NAMALWA (cell line): ENCODE measurements around the gene RRM2.
A peak's percentile ranks its signal among the peaks of the same experiment; 100 is the strongest.
"Not testable (repeated sequence)": the region's sequence is repeated elsewhere in the genome, so short reads cannot be mapped to it uniquely, and the experiment has no call there.

ENCODE experiments used
- DNase-seq: peaks from one replicate; pipeline ENCODE4 v3.0.0-alpha.2; 2015; ENCODE audit warnings: low spot score

Gene RRM2

GRCh38 chr2:10091182-10091888 lies 31.2 kb upstream of the RRM2 start:
- no peak for DNase-seq

GRCh38 chr2:10091889-10092244 lies 30.7 kb upstream of the RRM2 start:
- DNase-seq: not testable (repeated sequence)

- DNase-seq: no peak
These were observed 28.2 kb upstream of the RRM2 start for GRCh38 chr2:10094271-10094814.

DNA sequence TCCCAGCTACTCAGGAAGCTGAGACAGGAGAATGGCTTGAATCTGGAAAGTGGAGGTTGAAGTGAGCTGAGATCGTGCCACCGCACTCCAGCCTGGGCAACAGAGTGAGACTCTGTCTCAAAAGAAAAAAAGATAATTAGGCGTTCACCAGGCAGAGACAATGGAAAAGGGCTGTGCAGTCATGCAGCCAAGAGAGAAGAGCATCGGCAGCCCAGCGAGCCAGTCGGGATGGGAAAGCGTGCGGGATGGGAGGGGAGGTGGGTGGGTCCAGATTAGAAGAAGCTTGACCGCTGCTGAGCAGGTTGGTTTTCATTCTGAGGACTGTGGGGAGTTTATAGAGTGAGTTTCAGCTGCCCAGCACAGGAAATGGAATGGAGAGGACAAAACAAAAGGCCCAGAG lies 27.4 kb upstream of the RRM2 start:
- no peak for DNase-seq

DNA sequence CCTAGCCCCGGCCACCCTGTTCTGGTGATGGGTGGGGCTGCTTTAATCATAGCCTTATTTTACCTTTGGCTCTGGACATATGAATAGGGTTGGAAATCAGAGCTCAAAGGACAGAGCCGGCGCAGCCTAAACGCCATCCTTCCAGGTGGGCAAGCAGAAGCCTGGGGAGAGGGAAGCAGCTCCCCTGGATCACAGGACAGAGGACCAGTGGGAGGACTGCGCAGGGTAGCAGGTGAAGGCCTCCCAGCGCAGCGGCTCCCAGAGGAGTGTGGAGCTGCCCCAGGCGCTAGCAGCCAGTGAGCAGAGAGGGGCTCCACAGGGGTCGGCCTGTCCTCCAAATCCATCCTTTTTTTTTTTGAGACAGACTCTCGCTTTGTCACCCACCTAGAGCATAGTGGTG lies 25.9 kb upstream of the RRM2 start:
- no peak for DNase-seq

DNA sequence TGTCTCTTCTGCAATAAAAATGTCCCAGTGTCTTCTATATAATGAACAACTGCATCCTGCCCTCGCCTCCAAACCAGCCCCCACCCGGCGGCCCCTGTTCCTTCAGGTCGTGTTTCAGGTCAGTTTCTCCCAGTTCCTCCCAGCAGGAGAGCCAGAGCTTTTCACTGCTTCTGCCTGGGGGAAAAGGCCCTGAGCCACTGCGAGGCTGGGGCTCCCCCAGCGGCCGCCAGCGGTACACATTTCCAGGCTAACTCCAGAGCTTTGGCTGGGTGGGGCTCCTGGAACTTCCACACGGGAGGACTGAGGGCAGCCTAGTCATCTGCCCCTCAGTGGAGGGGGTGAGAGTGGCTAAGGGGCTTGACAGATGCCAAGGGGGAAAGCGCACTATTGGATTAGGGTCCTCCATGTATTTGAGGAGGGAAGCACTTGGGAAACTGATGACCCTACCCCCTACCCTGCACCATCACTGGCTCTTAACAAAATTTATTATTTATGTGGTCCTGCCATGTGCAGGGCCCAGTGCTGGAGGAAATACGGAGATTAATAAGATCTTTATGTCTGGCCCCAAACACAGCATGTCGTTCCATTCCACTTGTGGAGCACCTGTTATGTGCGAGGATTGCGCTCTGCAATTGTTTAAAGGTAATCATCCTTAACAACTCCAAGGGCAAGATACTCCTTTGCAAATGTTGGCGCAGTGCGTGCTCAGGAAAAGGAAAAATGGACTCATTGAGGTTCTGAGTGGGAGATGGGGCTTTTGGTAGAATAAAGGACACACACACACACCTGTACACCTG lies 25.0 kb upstream of the RRM2 start:
- peak; percentile 51 for DNase-seq

GRCh38 chr2:10101491-10101890 lies 21.0 kb upstream of the RRM2 start:
- no peak for DNase-seq

DNA sequence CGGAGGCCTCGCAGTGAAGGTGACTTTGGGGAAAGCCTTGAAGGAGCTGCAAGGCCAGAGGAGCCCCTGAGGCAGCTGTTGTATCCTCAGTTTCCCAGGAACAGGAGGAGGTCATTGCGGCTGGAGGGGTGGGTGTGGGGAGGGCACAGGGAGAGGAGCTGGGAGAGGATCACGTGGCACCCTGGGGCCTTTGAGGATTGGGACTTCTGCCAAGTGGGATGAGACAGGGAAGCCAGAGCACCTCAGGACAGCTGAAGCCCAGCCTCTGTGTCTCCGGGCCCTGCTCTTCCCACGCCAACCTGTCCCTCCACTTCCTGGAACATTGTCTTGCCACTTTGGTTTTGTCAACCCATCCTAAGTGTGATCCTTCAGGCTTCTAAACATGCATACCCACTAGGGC lies 19.4 kb upstream of the RRM2 start:
- no peak for DNase-seq

DNA sequence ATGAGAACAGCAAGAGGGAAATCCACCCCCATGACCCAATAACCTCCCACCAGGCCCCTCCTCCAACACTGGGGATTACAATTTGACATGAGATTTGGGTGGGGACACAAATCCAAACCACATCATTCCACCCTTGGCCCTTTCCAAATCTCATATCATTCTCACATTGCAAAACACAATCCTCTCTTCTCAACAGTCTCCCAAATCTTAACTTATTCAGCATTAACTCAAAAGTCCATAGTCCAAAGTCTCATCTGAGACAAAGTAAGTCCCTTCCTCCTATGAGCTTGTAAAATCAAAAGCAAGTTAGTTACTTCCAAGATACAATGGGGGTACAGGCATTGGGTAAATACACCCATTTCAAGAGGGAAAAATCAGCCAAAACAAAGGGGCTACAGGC lies 17.6 kb upstream of the RRM2 start:
- not testable (repeated sequence) for DNase-seq

DNA sequence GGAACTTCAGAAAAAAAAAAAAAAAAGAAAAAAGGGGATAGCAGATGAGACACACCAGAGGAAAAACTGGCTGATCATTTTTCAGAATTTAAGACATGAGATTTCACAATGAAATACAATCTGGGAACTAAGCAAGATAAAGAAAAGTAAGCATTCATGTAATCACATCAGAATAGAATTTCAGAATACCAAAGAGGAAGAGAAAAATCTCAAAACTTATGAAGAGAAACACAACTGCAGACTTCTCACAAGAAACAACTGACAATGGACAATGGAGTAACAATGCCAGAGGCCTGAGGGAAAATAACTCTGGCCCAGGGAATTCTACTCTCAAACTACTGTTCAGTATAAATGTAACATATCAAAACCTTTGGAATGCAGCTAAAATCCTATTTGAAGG lies 13.2 kb upstream of the RRM2 start:
- DNase-seq: no peak

DNA sequence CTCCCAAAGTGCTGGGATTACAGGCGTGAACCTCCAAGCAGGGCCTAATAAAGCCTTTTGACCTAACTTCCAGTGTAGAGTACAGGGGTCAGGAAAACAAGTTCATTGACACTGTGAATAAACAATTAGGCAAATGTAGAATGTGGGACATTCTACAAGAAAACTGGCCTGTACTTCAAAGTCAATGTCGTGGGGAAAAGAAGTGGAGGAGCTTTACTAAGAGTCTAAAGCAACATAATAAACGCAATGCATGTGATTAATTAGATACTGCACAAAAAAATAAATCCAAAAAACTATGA lies 3.6 kb upstream of the RRM2 start:
- no peak for DNase-seq

DNA sequence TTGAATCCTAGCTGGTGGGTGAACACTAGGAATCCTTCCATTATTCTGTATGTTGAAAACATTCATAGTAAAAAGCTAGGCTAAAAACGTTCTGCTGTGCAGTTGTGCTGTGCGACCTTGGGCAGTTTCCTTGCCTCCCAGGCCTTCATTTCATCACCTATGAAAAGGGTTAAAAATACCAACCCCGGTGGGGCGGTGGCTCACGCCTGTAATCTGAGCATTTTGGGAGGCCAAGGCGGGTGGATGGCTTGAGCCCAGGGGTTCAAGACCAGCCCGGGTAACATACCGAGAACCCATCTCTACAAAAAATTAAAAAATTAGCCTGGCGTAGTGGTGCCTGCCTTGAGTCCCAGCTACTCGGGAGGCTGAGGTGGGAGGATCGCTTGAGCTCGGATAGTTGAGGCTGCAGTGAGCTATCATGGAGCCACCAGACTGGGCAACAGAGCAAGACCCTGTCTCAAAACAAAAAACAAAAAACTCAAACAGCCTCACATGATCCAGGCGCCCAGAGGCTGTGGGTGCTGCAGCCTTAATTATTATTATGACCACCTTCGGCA lies 2.9 kb upstream of the RRM2 start:
- DNase-seq: no peak

- DNase-seq: peak; percentile 95
These were observed 2.2 kb upstream of the RRM2 start for GRCh38 chr2:10120158-10120876.

DNA sequence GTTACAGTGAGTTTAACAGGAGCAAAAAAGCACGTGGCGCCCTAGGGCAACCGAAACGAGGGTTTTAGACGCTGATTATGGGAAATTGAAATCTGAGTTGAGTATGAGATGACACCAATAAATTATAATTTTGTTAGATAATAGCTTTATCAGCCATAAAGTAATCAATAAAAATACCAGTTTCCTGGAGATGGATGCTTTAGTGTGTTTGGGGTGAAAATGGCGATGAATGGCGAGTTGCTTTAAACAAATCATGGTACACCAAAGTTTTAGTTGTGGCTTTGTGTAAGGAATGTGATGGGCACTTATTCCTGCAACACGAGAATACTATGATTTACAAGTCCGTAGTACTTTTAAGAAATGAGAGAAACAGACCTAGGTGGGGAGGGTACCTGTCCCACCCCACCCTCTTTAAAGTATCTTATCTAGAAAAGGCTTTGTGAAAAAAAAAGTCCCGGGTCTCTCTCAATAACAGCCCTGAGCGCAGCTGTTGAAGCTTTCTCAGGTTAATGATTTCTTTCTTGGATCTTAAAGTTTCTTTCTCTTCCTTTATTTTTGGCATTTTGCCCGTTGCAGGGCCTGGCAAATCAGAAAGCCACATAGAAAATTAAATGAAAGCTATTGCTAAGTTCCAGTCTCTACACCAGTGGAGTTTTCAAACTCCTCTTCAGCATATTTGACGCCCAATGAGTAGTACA lies 1.5 kb upstream of the RRM2 start:
- peak; percentile 83 for DNase-seq

DNA sequence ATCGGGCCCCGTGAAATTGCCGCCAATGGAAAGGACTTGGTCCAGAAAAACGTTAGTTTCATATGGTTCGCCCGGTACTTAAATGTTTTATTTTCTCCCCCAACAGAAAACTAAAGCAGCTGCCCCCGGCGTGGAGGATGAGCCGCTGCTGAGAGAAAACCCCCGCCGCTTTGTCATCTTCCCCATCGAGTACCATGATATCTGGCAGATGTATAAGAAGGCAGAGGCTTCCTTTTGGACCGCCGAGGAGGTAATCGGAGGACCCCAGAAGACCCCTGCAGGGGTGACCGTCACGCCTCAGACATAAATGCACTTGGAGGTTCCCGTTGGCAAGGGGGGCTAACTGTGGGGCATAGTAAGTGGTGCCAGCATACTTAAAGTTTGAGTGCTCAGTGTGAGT lies 742 bp downstream of the RRM2 start:
- DNase-seq: peak; percentile 39

GRCh38 chr2:10124538-10125045 lies 2.1 kb downstream of the RRM2 start:
- peak; percentile 84 for DNase-seq

GRCh38 chr2:10125842-10126631 lies 3.5 kb downstream of the RRM2 start:
- DNase-seq: no peak

DNA sequence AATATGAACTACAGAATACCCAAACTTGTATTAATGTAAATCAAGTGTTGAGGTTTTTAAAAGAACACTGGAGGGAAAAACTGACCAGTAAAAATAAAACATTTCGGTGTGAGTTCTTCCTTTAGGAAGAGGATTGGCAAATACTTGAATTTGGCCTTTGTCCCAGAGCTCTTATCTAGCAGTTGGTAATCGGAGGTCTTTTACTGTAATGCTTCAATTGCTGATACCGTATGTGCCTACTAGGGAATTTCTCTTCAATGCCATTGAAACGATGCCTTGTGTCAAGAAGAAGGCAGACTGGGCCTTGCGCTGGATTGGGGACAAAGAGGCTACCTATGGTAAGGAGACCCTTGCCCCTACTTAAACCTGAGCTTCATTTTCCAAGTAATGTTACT lies 4.1 kb downstream of the RRM2 start:
- DNase-seq: no peak

DNA sequence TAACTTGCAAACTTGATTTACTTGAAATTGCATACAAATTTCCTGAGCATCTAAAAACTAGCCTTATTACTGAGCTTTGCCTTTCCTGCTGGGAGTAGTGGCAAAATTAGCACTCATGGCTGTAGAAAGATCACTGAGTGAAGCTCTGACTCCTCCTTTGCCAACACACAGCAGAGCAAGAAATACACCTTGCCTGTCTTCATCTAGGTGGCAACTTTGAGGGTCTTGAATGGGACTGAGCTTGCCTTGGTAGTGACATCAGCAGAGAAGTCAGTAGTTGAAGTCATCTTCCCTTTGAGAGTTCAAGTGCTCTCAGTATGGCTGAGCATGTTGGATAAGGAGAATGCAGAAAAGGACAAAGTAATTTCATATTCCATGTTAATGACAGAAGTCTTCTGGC lies 5.9 kb downstream of the RRM2 start:
- DNase-seq: no peak

DNA sequence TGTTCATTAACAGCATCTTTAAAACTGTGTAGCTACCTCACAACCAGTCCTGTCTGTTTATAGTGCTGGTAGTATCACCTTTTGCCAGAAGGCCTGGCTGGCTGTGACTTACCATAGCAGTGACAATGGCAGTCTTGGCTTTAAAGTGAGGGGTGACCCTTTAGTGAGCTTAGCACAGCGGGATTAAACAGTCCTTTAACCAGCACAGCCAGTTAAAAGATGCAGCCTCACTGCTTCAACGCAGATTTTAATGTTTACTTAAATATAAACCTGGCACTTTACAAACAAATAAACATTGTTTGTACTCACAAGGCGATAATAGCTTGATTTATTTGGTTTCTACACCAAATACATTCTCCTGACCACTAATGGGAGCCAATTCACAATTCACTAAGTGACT lies 7.0 kb downstream of the RRM2 start:
- no peak for DNase-seq

GRCh38 chr2:10132043-10132575 lies 9.6 kb downstream of the RRM2 start:
- no peak for DNase-seq
